IMR-90 (cell line): ENCODE measurements around the gene DGKQ. TPM values are rescaled to one million over a fixed set of nuclear protein-coding genes. Genes with fewer than 3 reads are reported as not detected.

Experiments
- ATAC-seq: fragments of 200-7000 bp; cut with Tn5 transposase; 2 replicates; pipeline ENCODE4 v1.9.1; 2020; ENCODE audit warnings: low read depth, mild to moderate bottlenecking, moderate library complexity
- BruUV-seq: library from RNA; stranded (reverse); fragments of 400-500 nt; replicated peaks from 2 replicates; lab custom pipeline; 2021; lab: Mats Ljungman, UMichigan
- CTCF ChIA-PET: fragments of 300-600 bp; formaldehyde crosslinking; extraction: SDS; loops from one replicate; lab custom pipeline; 2021; ENCODE audit warnings: antibody characterized with exemption; lab: Yijun Ruan, JAX
- POLR2A ChIA-PET: fragments of 300-600 bp; sonication (Branson Sonifier 250); formaldehyde crosslinking; loops from one replicate; lab custom pipeline; 2022; ENCODE audit warnings: antibody characterized with exemption; ENCODE audit not compliant: unreplicated experiment; lab: Charles Lee
- DNase-seq: peaks from one replicate; pipeline ENCODE4 v3.0.0; 2013
- H2AFZ ChIP-seq: replicated peaks from 2 replicates; pipeline ENCODE3; 2013; ENCODE audit warnings: low read length, mild to moderate bottlenecking; ENCODE audit not compliant: poor library complexity
- H2AK5ac ChIP-seq: 2 replicates; pipeline ENCODE4 v1.6.1; 2013; ENCODE audit warnings: low read depth, low read length, inconsistent platforms
- H2AK9ac ChIP-seq: replicated peaks from 2 replicates; pipeline ENCODE3; 2013; ENCODE audit warnings: mild to moderate bottlenecking, low read depth, low read length, moderate library complexity; ENCODE audit not compliant: poor library complexity
- H2BK120ac ChIP-seq: 2 replicates; pipeline ENCODE4 v1.6.1; 2013; ENCODE audit warnings: low read depth, low read length, inconsistent platforms
- H2BK15ac ChIP-seq: 3 replicates; pipeline ENCODE4 v1.6.1; 2013; ENCODE audit warnings: low read depth, low read length, inconsistent platforms
- H2BK20ac ChIP-seq: 2 replicates; pipeline ENCODE4 v1.6.1; 2013; ENCODE audit warnings: low read depth, mild to moderate bottlenecking, inconsistent platforms, low read length, moderate library complexity
- H2BK5ac ChIP-seq: 2 replicates; pipeline ENCODE4 v1.6.1; 2013; ENCODE audit warnings: mild to moderate bottlenecking, low read depth, low read length, inconsistent platforms; ENCODE audit not compliant: poor library complexity, severe bottlenecking
- H3K14ac ChIP-seq: replicated peaks from 2 replicates; pipeline ENCODE4 v1.6.1; 2013; ENCODE audit warnings: low read depth, low read length, inconsistent platforms
- H3K18ac ChIP-seq: 2 replicates; pipeline ENCODE4 v1.6.1; 2013; ENCODE audit warnings: low read depth, low read length, control low read depth
- H3K23ac ChIP-seq: 2 replicates; pipeline ENCODE4 v1.6.1; 2013; ENCODE audit warnings: low read depth, low read length, inconsistent platforms
- H3K27ac ChIP-seq: 2 replicates; pipeline ENCODE4 v1.5.1; 2013; ENCODE audit warnings: mild to moderate bottlenecking, control low read depth, low read length; ENCODE audit not compliant: insufficient read depth
- H3K27me3 ChIP-seq: 2 replicates; pipeline ENCODE4 v1.6.1; 2013; ENCODE audit warnings: low read length; ENCODE audit not compliant: control insufficient read depth, insufficient read depth
- H3K36me3 ChIP-seq: 2 replicates; pipeline ENCODE4 v1.6.1; 2013; ENCODE audit warnings: low read length, mixed read lengths; ENCODE audit not compliant: control insufficient read depth, insufficient read depth
- H3K4ac ChIP-seq: 2 replicates; pipeline ENCODE4 v1.6.1; 2013; ENCODE audit warnings: low read depth, low read length, inconsistent platforms
- H3K4me1 ChIP-seq: 2 replicates; pipeline ENCODE4 v1.6.1; 2013; ENCODE audit warnings: low read length, mixed read lengths; ENCODE audit not compliant: control insufficient read depth, insufficient read depth
- H3K4me2 ChIP-seq: 2 replicates; pipeline ENCODE4 v1.6.1; 2013; ENCODE audit warnings: low read depth, mild to moderate bottlenecking, control low read depth, low read length, moderate library complexity
- H3K4me3 ChIP-seq: 2 replicates; pipeline ENCODE4 v1.5.1; 2013; ENCODE audit warnings: low read depth, mild to moderate bottlenecking, control low read depth, low read length, moderate library complexity; ENCODE audit not compliant: insufficient read depth
- H3K56ac ChIP-seq: 2 replicates; pipeline ENCODE4 v1.6.1; 2013; ENCODE audit warnings: low read length, inconsistent platforms; ENCODE audit not compliant: insufficient read depth; ENCODE audit errors: extremely low read depth
- H3K79me1 ChIP-seq, 2 experiments: 2 replicates each; pipeline ENCODE4 v1.6.1; 2013; ENCODE audit warnings: low read length in 2 of 2, inconsistent platforms in 1 of 2, low read depth in 1 of 2
- H3K9ac ChIP-seq: 2 replicates; pipeline ENCODE4 v1.6.1; 2013; ENCODE audit warnings: low read depth, low read length, control low read depth
- H3K9me1 ChIP-seq: 2 replicates; pipeline ENCODE4 v1.6.1; 2013; ENCODE audit warnings: low read length, inconsistent platforms; ENCODE audit not compliant: insufficient read depth
- H3K9me3 ChIP-seq: 2 replicates; pipeline ENCODE4 v1.6.1; 2013; ENCODE audit warnings: low read length; ENCODE audit not compliant: control insufficient read depth, insufficient read depth
- H4K20me1 ChIP-seq: 2 replicates; pipeline ENCODE4 v1.6.1; 2013; ENCODE audit warnings: low read length, inconsistent platforms; ENCODE audit not compliant: insufficient read depth
- H4K5ac ChIP-seq: 2 replicates; pipeline ENCODE4 v1.6.1; 2013; ENCODE audit warnings: mild to moderate bottlenecking, low read depth, low read length, control low read depth
- H4K8ac ChIP-seq, 2 experiments: 2 replicates each; pipeline ENCODE4 v1.6.1; 2013; ENCODE audit warnings: low read depth in 2 of 2, low read length in 2 of 2, control low read depth in 1 of 2, inconsistent platforms in 1 of 2
- H4K91ac ChIP-seq: 2 replicates; pipeline ENCODE4 v1.6.1; 2013; ENCODE audit warnings: low read depth, low read length, inconsistent platforms; ENCODE audit not compliant: insufficient read depth
- CTCF ChIP-seq: conservative IDR thresholded peaks from 2 replicates; pipeline ENCODE4 v1.5.1; 2012; ENCODE audit warnings: mild to moderate bottlenecking, low read depth, low read length, improper control_type of control experiment
- MXI1 ChIP-seq: IDR thresholded peaks from 2 replicates; pipeline ENCODE4 v1.6.1; 2012; ENCODE audit warnings: low read depth, mild to moderate bottlenecking, low read length, moderate library complexity, borderline replicate concordance
- RAD21 ChIP-seq: IDR thresholded peaks from 2 replicates; pipeline ENCODE4 v1.6.1; 2012; ENCODE audit warnings: low read length, improper control_type of control experiment
- WGBS, 2 experiments: methylation state at CpG; one replicate each; pipeline versions ENCODE4 v1.1.5 to v1.1.7; 2013; ENCODE audit warnings: missing lambda C conversion rate in 2 of 2; ENCODE audit not compliant: insufficient read length in 1 of 2; ENCODE audit errors: extremely low coverage in 2 of 2; 5-methylcytosine and 5-hydroxymethylcytosine counted together
- dilution Hi-C: fragments of 300-500 bp; cut with HindIII; formaldehyde crosslinking; loops from one replicate; pipeline ENCODE4 v1.14.3; 2018; ENCODE audit warnings: low sequenced_read_pairs; ENCODE audit not compliant: unreplicated experiment
- in situ Hi-C: fragments of 300-500 bp; cut with MboI; formaldehyde crosslinking; loops from 3 replicates; pipeline ENCODE4 v1.14.3; 2019; ENCODE audit warnings: low sequenced_read_pairs, inconsistent platforms, mixed read lengths
- intact Hi-C: fragments of 100-400 bp; cut with micrococcal nuclease; formaldehyde crosslinking; loops from 2 replicates; pipeline ENCODE4 v1.10.0; 2022
- polyA plus RNA-seq, 3 experiments: library from polyadenylated mRNA; depleted of rRNA; stranded (reverse); fragments of >200 nt; gene quantifications; 2 replicates each; pipeline ENCODE4 v1.2.3, GENCODE V29; 2012; ENCODE audit warnings: low replicate concordance in 1 of 3
- total RNA-seq: library from RNA; depleted of rRNA; stranded (reverse); fragments of >200 nt; gene quantifications from 2 replicates; pipeline ENCODE4 v1.2.3, GENCODE V29; 2012

Gene DGKQ
- total and polyA plus RNA-seq, 2 of the 4 experiments (the other 2 are of a cell fraction) = 4.3 to 15.6 TPM

- no peak overlapping the region for H3K4me3 ChIP-seq
- H3K18ac ChIP-seq = no peak overlapping the region
- H2BK120ac ChIP-seq = no peak overlapping the region
- H4K20me1 ChIP-seq = peaks cover 11% of the 10 kb centered on the region
- no peak overlapping the region for H3K9ac ChIP-seq
- H3K4ac ChIP-seq = no peak overlapping the region
- H2BK5ac ChIP-seq = no peak overlapping the region
- peaks cover 3% of the 10 kb centered on the region; the same call in 1 of the 2 replicates for H3K4me1 ChIP-seq
- DNase-seq = no peak
- no peak overlapping the region for H4K5ac ChIP-seq
- no peak overlapping the region for H3K4me2 ChIP-seq
- H3K36me3 ChIP-seq = peaks cover 4% of the 10 kb centered on the region; the same call in 1 of the 2 replicates
- no peak overlapping the region for H2AK9ac ChIP-seq
- in situ Hi-C loops (no loop called here), intact Hi-C loops (no loop called here), dilution Hi-C loops (no loop called here)
- H3K9me3 ChIP-seq = no peaks in the 10 kb centered on the region
- TF ChIP-seq MXI1 (no peak), RAD21 (no peak), CTCF (0 out of 2 replicates have a peak, but pooled peaks have one; percentile 3)
- no peak overlapping the region for H4K8ac ChIP-seq
- H2BK15ac ChIP-seq = no peak overlapping the region
- H2AFZ ChIP-seq = no peak overlapping the region
- H2BK20ac ChIP-seq = no peak overlapping the region
- ChIA-PET POLR2A (no interaction called here), CTCF (no interaction called here)
- no peaks in the 10 kb centered on the region for H3K9me1 ChIP-seq
- no peak overlapping the region for H3K27ac ChIP-seq
- 76% methylated on average over 14 of the region's 23 CpGs; no CpG with 5 or more reads in 1 of the 2 experiments for whole genome bisulfite sequencing, 2 experiments
- H4K91ac ChIP-seq = no peak overlapping the region
- no TSS peak for BruUV-seq
- H3K79me1 ChIP-seq = 0 out of 4 replicates have a peak, but pooled peaks cover 0 to 4% of the 10 kb centered on the region in 2 experiments
- H2AK5ac ChIP-seq = no peak overlapping the region
- no peak for ATAC-seq
- H3K14ac ChIP-seq = no peak overlapping the region
- H3K23ac ChIP-seq = no peak overlapping the region
- peaks cover 34% of the 10 kb centered on the region for H3K27me3 ChIP-seq
- no peak overlapping the region for H3K56ac ChIP-seq
Observed at GRCh38 chr4:995311-996026, 22.1 kb upstream of the DGKQ start.
